ENCODE data around the gene DNAJC5. TPM values are rescaled to one million over a fixed set of nuclear protein-coding genes. Genes with fewer than 3 reads are reported as not detected.

Gene DNAJC5
- total and polyA plus RNA-seq, 12 donors: 19.5 to 52.2 (median 38.3) TPM

GRCh38 chr20:63857764-63858392, 37.0 kb upstream of the DNAJC5 start:
- Histone ChIP-seq H3K27ac (peak overlapping the region; percentile 48 to 97 (median 82)), H3K36me3 (peaks cover 0 to 16% (median 0%) of the 10 kb centered on the region in 9 donors), H3K9me3 (no peaks in the 10 kb centered on the region), H3K4me1 (peaks cover 38 to 78% (median 67%) of the 10 kb centered on the region in 9 donors), H3K4me3 (peak overlapping the region in 2 of 10 donors; percentile 14 to 28), H3K27me3 (peaks cover 0 to 12% (median 0%) of the 10 kb centered on the region in 7 donors)
- DNase-seq (peak; percentile 53 to 70), ATAC-seq (peak; percentile 2 to 56 (median 22))
- 25 to 37% methylated on average over 14 of the region's 14 CpGs for WGBS, 2 donors
- TF ChIP-seq, protein P1, sequence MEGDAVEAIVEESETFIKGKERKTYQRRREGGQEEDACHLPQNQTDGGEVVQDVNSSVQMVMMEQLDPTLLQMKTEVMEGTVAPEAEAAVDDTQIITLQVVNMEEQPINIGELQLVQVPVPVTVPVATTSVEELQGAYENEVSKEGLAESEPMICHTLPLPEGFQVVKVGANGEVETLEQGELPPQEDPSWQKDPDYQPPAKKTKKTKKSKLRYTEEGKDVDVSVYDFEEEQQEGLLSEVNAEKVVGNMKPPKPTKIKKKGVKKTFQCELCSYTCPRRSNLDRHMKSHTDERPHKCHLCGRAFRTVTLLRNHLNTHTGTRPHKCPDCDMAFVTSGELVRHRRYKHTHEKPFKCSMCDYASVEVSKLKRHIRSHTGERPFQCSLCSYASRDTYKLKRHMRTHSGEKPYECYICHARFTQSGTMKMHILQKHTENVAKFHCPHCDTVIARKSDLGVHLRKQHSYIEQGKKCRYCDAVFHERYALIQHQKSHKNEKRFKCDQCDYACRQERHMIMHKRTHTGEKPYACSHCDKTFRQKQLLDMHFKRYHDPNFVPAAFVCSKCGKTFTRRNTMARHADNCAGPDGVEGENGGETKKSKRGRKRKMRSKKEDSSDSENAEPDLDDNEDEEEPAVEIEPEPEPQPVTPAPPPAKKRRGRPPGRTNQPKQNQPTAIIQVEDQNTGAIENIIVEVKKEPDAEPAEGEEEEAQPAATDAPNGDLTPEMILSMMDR (IDR thresholded peaks at IDR 0.05): no peak
- intact Hi-C loops (cut with DNase I): loop anchor here in 2 of 10 donors (2.0 to 5.0 kb wide), 2 partner anchors 27 to 36 kb away; partner anchors contain the start of gene ZBTB46 (in 1 of the 2)

GRCh38 chr20:63858393-63859165, 36.3 kb upstream of the DNAJC5 start:
- WGBS, 2 donors: 17 to 23% methylated on average over 12 of the region's 12 CpGs
- intact Hi-C loops (cut with DNase I): loop anchor here in 2 of 10 donors (2.0 to 5.0 kb wide), 2 partner anchors 28 to 36 kb away; partner anchors contain the start of gene ZBTB46 (in 1 of the 2)
- DNase-seq (peak; percentile 73 to 85), ATAC-seq (peak; percentile 36 to 78 (median 62))
- Histone ChIP-seq H3K9me3 (no peaks in the 10 kb centered on the region), H3K4me1 (peaks cover 38 to 78% (median 70%) of the 10 kb centered on the region in 9 donors), H3K27me3 (peaks cover 0 to 12% (median 0%) of the 10 kb centered on the region in 7 donors), H3K27ac (peak overlapping the region; percentile 48 to 97 (median 82)), H3K36me3 (peaks cover 0 to 16% (median 0%) of the 10 kb centered on the region in 9 donors), H3K4me3 (peak overlapping the region in 2 of 10 donors; percentile 14 to 28)
- TF ChIP-seq, protein P1 (IDR thresholded peaks at IDR 0.05): peak in 7 of 9 donors; percentile 26 to 64 (median 51)

GRCh38 chr20:63859166-63859699, 35.7 kb upstream of the DNAJC5 start:
- Histone ChIP-seq H3K4me3 (peak overlapping the region in 2 of 10 donors; percentile 2 to 28), H3K27ac (peak overlapping the region; percentile 48 to 97 (median 82)), H3K4me1 (peaks cover 36 to 80% (median 68%) of the 10 kb centered on the region in 9 donors), H3K36me3 (peaks cover 0 to 16% (median 0%) of the 10 kb centered on the region in 9 donors), H3K9me3 (no peaks in the 10 kb centered on the region), H3K27me3 (peaks cover 0 to 12% (median 0%) of the 10 kb centered on the region in 7 donors)
- no peak for DNase-seq
- TF ChIP-seq, protein P1 (IDR thresholded peaks at IDR 0.05): peak in 1 of 9 donors; percentile 16
- no peak for ATAC-seq
- WGBS, 2 donors: 27 to 35% methylated on average over 7 of the region's 7 CpGs
- intact Hi-C loops (cut with DNase I): loop anchor here in 2 of 10 donors (2.0 to 5.0 kb wide), 2 partner anchors 28 to 37 kb away; partner anchors contain the start of gene ZBTB46 (in 1 of the 2)

Data from heart right ventricle (tissue), 16 donors.